Measurements from ENCODE around the gene ABCG8. TPM values are rescaled to one million over a fixed set of nuclear protein-coding genes. Genes with fewer than 3 reads are reported as not detected.
"Not testable (repeated sequence)": the region's sequence is repeated elsewhere in the genome, so short reads cannot be mapped to it uniquely, and the experiment has no call there.

ABCG8 gene
- polyA plus RNA-seq, 3 donors, result 0.07 to 0.12 TPM; not detected in 1

DNA sequence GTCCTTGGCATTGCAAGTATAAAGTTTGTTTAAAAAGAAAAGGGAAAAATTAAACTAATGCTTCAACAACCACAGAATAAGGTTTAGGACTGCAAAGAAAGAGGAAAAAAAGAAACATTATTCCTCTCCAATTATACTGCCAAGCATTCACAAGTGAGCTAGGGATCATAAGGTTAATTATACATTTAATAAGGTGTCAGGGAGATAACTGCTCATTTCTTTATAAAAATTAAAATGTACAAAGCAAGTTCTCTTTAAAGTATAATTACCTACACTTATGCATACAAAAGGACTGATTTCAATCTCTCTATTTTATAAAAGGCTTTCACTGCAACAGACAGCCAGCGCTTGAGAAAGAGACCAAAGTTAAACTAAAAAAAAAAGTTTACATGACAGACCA is 58.1 kb downstream of the ABCG8 start:
- 76 to 96% (median 85%) methylated on average over 1 of the region's 1 CpG for WGBS, 3 donors
- H3K27ac ChIP-seq (ENCODE audit: low read depth, low read length), result no peak overlapping the region

DNA sequence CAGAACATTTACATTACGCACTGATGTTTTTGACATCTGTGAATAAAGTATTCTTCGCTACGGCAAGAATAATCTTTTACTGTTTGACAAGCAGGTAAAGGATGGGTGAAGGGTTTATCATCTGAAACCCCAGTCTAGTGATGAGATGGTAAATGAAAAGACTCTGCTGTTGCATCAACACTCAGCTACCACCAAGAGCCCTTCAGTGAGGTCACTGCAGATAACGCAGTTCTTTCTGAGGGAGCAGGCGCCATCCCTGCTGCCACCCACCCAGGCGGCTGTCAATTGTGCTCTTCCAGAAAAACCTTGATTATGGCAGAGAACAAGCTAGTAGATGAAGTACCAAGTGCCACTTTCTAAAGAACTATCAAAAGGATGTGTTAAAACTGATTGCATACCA is 58.7 kb downstream of the ABCG8 start:
- H3K27ac ChIP-seq (ENCODE audit: low read depth, low read length), result no peak overlapping the region
- 92 to 97% (median 97%) methylated on average over 6 of the region's 6 CpGs for WGBS, 3 donors

- H3K27ac ChIP-seq (ENCODE audit: low read depth, low read length), result no peak overlapping the region
- WGBS, 3 donors, result 19 to 80% (median 76%) methylated on average over 11 of the region's 11 CpGs
Observed at GRCh38 chr2:43898134-43898837, 59.5 kb downstream of the ABCG8 start.

- H3K27ac ChIP-seq (ENCODE audit: low read depth, low read length), result no peak overlapping the region
- 64 to 95% (median 94%) methylated on average over 11 of the region's 11 CpGs for WGBS, 3 donors
Observed at GRCh38 chr2:43898838-43899346, 60.1 kb downstream of the ABCG8 start.

DNA sequence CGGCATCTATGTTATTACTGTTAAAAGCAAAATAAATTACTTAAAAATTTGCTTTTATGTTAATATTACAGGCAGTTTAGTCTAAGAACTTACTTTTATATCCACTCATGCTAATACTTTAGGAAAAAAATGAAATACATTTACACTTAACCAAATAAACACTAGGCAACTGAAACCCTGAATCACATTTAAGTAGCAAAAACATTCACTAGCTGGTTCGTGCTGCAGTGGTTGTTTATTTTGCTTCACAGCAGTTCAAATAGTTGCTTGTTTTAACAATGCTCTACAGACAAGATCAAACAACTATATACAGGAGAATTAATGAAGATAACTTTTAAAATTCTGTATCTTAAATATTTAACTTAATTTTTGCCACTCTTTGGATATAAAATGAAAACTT is 60.8 kb downstream of the ABCG8 start:
- H3K27ac ChIP-seq (ENCODE audit: low read depth, low read length), result no peak overlapping the region
- 79 to 92% (median 88%) methylated on average over 2 of the region's 2 CpGs for WGBS, 3 donors

DNA sequence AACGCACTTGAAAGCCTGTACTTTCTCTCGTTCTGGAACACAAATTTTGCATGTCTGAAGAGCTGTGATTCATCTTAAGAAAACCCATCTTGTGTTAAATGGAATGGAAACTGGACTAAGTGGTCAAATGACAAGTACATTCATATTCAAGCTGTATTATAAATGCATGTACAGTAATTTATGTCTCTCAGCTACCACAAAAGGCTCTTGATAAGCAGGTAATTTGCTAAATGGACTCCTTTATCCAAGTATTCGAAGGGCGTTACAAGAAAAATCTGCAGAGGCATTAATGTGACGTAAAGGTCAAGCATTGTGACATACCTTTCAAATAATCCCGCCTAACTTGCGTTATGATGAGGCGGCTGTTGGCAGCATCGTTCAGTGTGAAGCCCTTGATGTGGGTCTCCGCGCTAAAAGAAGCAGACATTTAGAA is 66.6 kb downstream of the ABCG8 start:
- 85 to 92% (median 86%) methylated on average over 11 of the region's 11 CpGs for WGBS, 3 donors
- no peak overlapping the region for H3K27ac ChIP-seq (ENCODE audit: low read depth, low read length)

DNA sequence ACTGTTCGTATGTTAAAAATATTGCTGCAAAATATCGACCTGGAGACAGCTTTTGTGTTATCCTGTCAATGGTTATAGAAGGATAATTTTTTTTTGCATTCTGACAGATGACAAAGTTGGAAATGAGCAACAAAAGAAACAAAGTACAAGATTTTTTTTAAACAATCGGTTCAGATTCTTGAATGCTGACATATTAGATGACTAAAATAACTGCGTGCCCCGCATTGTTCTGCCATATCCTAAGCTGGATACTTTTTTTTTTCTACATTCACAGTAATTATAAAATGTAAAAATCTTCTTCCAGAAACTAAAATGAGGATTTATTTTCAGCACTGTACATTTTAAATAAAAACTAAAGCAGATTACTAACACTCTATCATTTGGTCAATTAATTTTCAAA is 67.1 kb downstream of the ABCG8 start:
- no peak overlapping the region for H3K27ac ChIP-seq (ENCODE audit: low read depth, low read length)
- WGBS, 3 donors, result 86 to 93% (median 90%) methylated on average over 5 of the region's 5 CpGs

- H3K27ac ChIP-seq (ENCODE audit: low read depth, low read length), result no peak overlapping the region
- WGBS, 3 donors, result 85 to 92% (median 89%) methylated on average over 6 of the region's 6 CpGs
Observed at GRCh38 chr2:43906448-43907109, 67.8 kb downstream of the ABCG8 start.

GRCh38 chr2:43911136-43911790 is 72.5 kb downstream of the ABCG8 start:
- H3K27ac ChIP-seq (ENCODE audit: low read depth, low read length), result not testable (repeated sequence)

DNA sequence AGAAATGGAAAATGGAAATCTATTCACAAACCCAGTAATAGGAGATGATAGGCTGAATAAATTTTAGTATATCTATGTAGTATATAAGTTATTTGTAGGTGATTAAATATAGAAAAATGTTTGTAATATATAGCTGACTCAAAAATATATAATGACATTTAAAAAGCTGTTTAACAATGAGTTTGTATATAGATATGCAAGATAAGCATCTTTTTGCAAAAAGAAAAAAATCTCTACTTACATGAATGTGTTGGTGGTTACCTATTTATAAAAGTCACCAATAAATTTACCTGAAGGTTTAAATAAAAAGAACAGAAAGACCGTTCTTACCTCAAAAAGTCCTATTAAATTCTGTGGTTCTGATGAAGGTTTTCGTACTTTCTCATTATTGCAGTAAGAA is 85.7 kb downstream of the ABCG8 start:
- no peak overlapping the region for H3K27ac ChIP-seq (ENCODE audit: low read depth, low read length)
- WGBS, 3 donors, result 97% methylated on average over 2 of the region's 2 CpGs

More at GRCh38 chr2:43911136-43911790, 72.5 kb downstream of the ABCG8 start:
- WGBS, 3 donors, result 87 to 92% (median 88%) methylated on average over 8 of the region's 8 CpGs

GRCh38 chr2:43925431-43925830 is 86.7 kb downstream of the ABCG8 start:
- whole genome bisulfite sequencing, 3 donors, result 92 to 95% (median 94%) methylated on average over 4 of the region's 4 CpGs
- no peak overlapping the region for H3K27ac ChIP-seq (ENCODE audit: low read depth, low read length)

DNA sequence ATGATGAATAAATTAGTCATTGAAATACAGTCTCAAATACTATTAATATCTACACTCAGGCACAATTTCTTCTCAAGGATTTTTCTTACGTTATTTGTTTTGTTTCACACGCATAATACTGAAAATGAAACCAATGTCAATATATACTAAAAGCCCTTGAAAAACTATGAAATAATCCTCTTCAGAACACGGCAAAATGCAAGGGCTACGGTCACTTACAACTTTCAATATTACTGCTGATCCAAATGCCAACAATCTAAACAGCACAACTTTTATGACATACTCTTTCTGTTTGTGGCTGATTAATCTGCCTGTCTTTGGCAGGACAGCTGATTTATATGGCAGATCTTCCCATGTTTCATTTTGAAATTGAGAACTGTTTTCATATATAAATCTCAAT is 88.7 kb downstream of the ABCG8 start:
- 84 to 94% (median 87%) methylated on average over 4 of the region's 4 CpGs for WGBS, 3 donors
- no peak overlapping the region for H3K27ac ChIP-seq (ENCODE audit: low read depth, low read length)

GRCh38 chr2:43931293-43931692 is 92.5 kb downstream of the ABCG8 start:
- 96 to 99% (median 98%) methylated on average over 3 of the region's 3 CpGs for WGBS, 3 donors
- H3K27ac ChIP-seq (ENCODE audit: low read depth, low read length), result no peak overlapping the region

Other genes with a start within 250 kb of the ABCG8 start
- gene THADA, start 242.9 kb upstream of the ABCG8 start, polyA plus RNA-seq, result 10 to 100 TPM in 1 of 3 donors, 1 to 10 TPM in 2; 8.6 to 15.5 (median 9.3) TPM
- 1 to 10 TPM; 1.0 to 5.4 (median 3.2) TPM for gene PLEKHH2, start 201.7 kb upstream of the ABCG8 start, polyA plus RNA-seq
- 1 to 10 TPM in 2 of 3 donors, under 1 TPM in 1; 0.85 to 2.5 (median 1.0) TPM for gene C1GALT1C1L, start 162.5 kb upstream of the ABCG8 start, polyA plus RNA-seq
- 10 to 100 TPM; 11.4 to 31.5 (median 12.3) TPM for gene DYNC2LI1, start 64.9 kb upstream of the ABCG8 start, polyA plus RNA-seq
- under 1 TPM in 2 of 3 donors, not detected in 1; 0.03 to 0.06 TPM for gene ABCG5, start 132 bp upstream of the ABCG8 start, polyA plus RNA-seq
- 10 to 100 TPM; 20.2 to 38.4 (median 27.8) TPM for gene LRPPRC, start 157.0 kb downstream of the ABCG8 start, polyA plus RNA-seq